K562 (cell line): ENCODE data around the gene PPM1H. TPM values are rescaled to one million over a fixed set of nuclear protein-coding genes. Genes with fewer than 3 reads are reported as not detected.

Experiments
- ATAC-seq: fragments of 200-7000 bp; cut with Tn5 transposase; 3 replicates; pipeline ENCODE4 v1.9.1; 2020; ENCODE audit warnings: moderate library complexity
- BruUV-seq: library from RNA; stranded (reverse); fragments of 400-500 nt; replicated peaks from 2 replicates; lab custom pipeline; 2021; lab: Mats Ljungman, UMichigan
- CTCF ChIA-PET: fragments of 300-600 bp; formaldehyde crosslinking; extraction: SDS; loops from one replicate; lab custom pipeline; 2021; ENCODE audit warnings: low intra/inter-chr PET ratio; lab: Yijun Ruan, JAX
- POLR2A ChIA-PET: fragments of 300-600, 350-650 bp; sonication (Branson Sonifier 250); formaldehyde crosslinking; extraction: SDS; loops from one replicate; lab custom pipeline; 2021; ENCODE audit warnings: antibody characterized with exemption, inconsistent platforms; lab: Yijun Ruan, JAX
- DNase-seq, 4 experiments: peaks; one replicate each; pipeline versions ENCODE4 v3.0.0 to v3.0.0-alpha.2; 2011 to 2018; ENCODE audit warnings: low spot score in 3 of 4, mixed read lengths in 3 of 4; ENCODE audit errors: extremely low read depth in 1 of 4
- FAIRE-seq: peaks from 2 replicates; lab custom pipeline; 2011; peaks lifted over from hg19 to GRCh38; lab: Jason Lieb, UNC
- H2AFZ ChIP-seq: 2 replicates; pipeline ENCODE4 v1.6.0; 2011; ENCODE audit warnings: low read depth, low read length, control low read depth, inconsistent platforms
- H3K27ac ChIP-seq: fragments of 200-600 bp; 3 replicates; pipeline ENCODE4 v1.8.0; 2011; ENCODE audit warnings: low read depth, mild to moderate bottlenecking, control low read depth, inconsistent platforms, low read length, moderate library complexity, mixed read lengths; ENCODE audit errors: extremely low read depth
- H3K27me3 ChIP-seq, 2 experiments: fragments of 300-600 bp in 1 of 2; 2 replicates in 1 of 2; 3 replicates in 1 of 2; pipeline versions ENCODE4 v1.6.0 to v1.8.0; 2011; ENCODE audit warnings: inconsistent platforms in 2 of 2, low read length in 2 of 2, mild to moderate bottlenecking in 1 of 2, mixed read lengths in 1 of 2, moderate library complexity in 1 of 2; ENCODE audit not compliant: control insufficient read depth in 2 of 2, insufficient read depth in 2 of 2
- H3K36me3 ChIP-seq: fragments of 300-600 bp; 3 replicates; pipeline ENCODE4 v1.8.0; 2011; ENCODE audit warnings: mild to moderate bottlenecking, low read length, inconsistent platforms; ENCODE audit not compliant: control insufficient read depth, insufficient read depth
- H3K4me1 ChIP-seq, 2 experiments: fragments of 200-600 bp in 1 of 2; replicated peaks in 1 of 2; 2 replicates in 1 of 2; 3 replicates in 1 of 2; pipeline versions ENCODE4 v1.5.1 to v1.8.0; 2011; ENCODE audit warnings: inconsistent platforms in 2 of 2, low read length in 2 of 2, mild to moderate bottlenecking in 1 of 2, mixed read lengths in 1 of 2, moderate library complexity in 1 of 2; ENCODE audit not compliant: control insufficient read depth in 2 of 2, insufficient read depth in 2 of 2
- H3K4me2 ChIP-seq: 2 replicates; pipeline ENCODE4 v1.6.1; 2011; ENCODE audit warnings: low read length, control low read depth, inconsistent platforms, mixed read lengths; ENCODE audit not compliant: insufficient read depth
- H3K4me3 ChIP-seq: fragments of 200-600 bp; sonication (generic), shearing (Covaris generic); 2 replicates; pipeline ENCODE4 v1.5.1; 2016; ENCODE audit warnings: control low read depth, inconsistent platforms
- H3K79me2 ChIP-seq: fragments of 200-600 bp; 3 replicates; pipeline ENCODE4 v1.8.0; 2011; ENCODE audit warnings: low read length, inconsistent platforms; ENCODE audit not compliant: control insufficient read depth, insufficient read depth
- H3K9ac ChIP-seq, 2 experiments: 2 replicates each; pipeline versions ENCODE4 v1.6.0 to v1.6.1; 2011; ENCODE audit warnings: low read depth in 2 of 2, low read length in 2 of 2, control low read depth in 1 of 2, inconsistent platforms in 1 of 2, mild to moderate bottlenecking in 1 of 2, mixed read lengths in 1 of 2; ENCODE audit not compliant: insufficient read depth in 1 of 2
- H3K9me1 ChIP-seq: one replicate; pipeline ENCODE4 v1.6.0; 2011; ENCODE audit warnings: inconsistent platforms, mild to moderate bottlenecking, low read length, moderate library complexity; ENCODE audit not compliant: control insufficient read depth, insufficient read depth
- H3K9me3 ChIP-seq: replicated peaks from 2 replicates; pipeline ENCODE4 v1.5.1; 2011; ENCODE audit warnings: low read depth, low read length, inconsistent platforms; ENCODE audit not compliant: control insufficient read depth, insufficient read depth
- H4K20me1 ChIP-seq: replicated peaks from 2 replicates; pipeline ENCODE4 v1.6.1; 2011; ENCODE audit warnings: low read length, inconsistent platforms, mixed read lengths; ENCODE audit not compliant: control insufficient read depth, insufficient read depth
- ARID1B ChIP-seq: fragments of 450-650 bp; IDR thresholded peaks from 2 replicates; pipeline ENCODE4 v1.6.1; 2016; ENCODE audit warnings: antibody characterized with exemption, mild to moderate bottlenecking, inconsistent platforms
- CREM ChIP-seq: IDR thresholded peaks from 2 replicates; pipeline ENCODE4 v1.6.1; 2014; ENCODE audit warnings: antibody characterized with exemption, low read depth
- DEAF1 ChIP-seq: fragments of 450-650 bp; formaldehyde crosslinking; IDR thresholded peaks from 2 replicates; pipeline ENCODE4 v1.4.0; 2020; ENCODE audit warnings: mild to moderate bottlenecking, moderate library complexity
- HMBOX1 ChIP-seq: sonication (generic); IDR thresholded peaks from 2 replicates; pipeline ENCODE4 v1.6.1; 2016
- PATZ1 ChIP-seq: fragments of 250-450 bp; sonication (Bioruptor Pico); IDR thresholded peaks from 2 replicates; pipeline ENCODE4 v1.5.0; 2020; ENCODE audit warnings: mild to moderate bottlenecking, borderline replicate concordance
- PHB ChIP-seq: fragments of 250-450 bp; sonication (Bioruptor Pico); IDR thresholded peaks from 2 replicates; pipeline ENCODE4 v1.5.0; 2021
- SAFB2 ChIP-seq: fragments of 200-400 bp; formaldehyde crosslinking; IDR thresholded peaks from 2 replicates; pipeline ENCODE4 v1.6.1; 2018; ENCODE audit warnings: borderline replicate concordance, low read length, low read depth, moderate library complexity; ENCODE audit not compliant: severe bottlenecking
- STAT5B ChIP-seq: fragments of 250-450 bp; sonication (Bioruptor Pico); IDR thresholded peaks from 2 replicates; pipeline ENCODE4 v1.8.0; 2021; ENCODE audit warnings: mild to moderate bottlenecking, inconsistent platforms
- TSHZ1 ChIP-seq: fragments of 250-450 bp; sonication (Bioruptor Pico); IDR thresholded peaks from 2 replicates; pipeline ENCODE4 v1.4.0; 2020; ENCODE audit warnings: mild to moderate bottlenecking, moderate library complexity
- ZNF431 ChIP-seq: sonication (generic); formaldehyde crosslinking; IDR thresholded peaks from 2 replicates; pipeline ENCODE4 v1.8.0; 2022; ENCODE audit warnings: mild to moderate bottlenecking, missing genetic modification reagents
- ZNF584 ChIP-seq: fragments of 200-800 bp; sonication (Bioruptor generic); IDR thresholded peaks from 2 replicates; pipeline ENCODE4 v1.6.1; 2016; ENCODE audit warnings: low read depth, mild to moderate bottlenecking, missing genetic modification characterization, missing compliant biosample characterization
- WGBS: fragments of 100-300 bp; shearing (Covaris generic); methylation state at CpG from one replicate; pipeline ENCODE4 v1.1.6; 2016; ENCODE audit warnings: low coverage, mixed read lengths; ENCODE audit not compliant: insufficient coverage; ENCODE audit errors: missing lambda C conversion rate; 5-methylcytosine and 5-hydroxymethylcytosine counted together
- in situ Hi-C: fragments of 300-500 bp; cut with MboI; formaldehyde crosslinking; loops from 4 replicates; pipeline ENCODE4 v1.15.0; 2018; ENCODE audit warnings: inconsistent platforms, mixed read lengths
- intact Hi-C: fragments of 100-400 bp; cut with micrococcal nuclease; formaldehyde crosslinking; loops from 2 replicates; pipeline ENCODE4 v1.14.2; 2022
- polyA plus RNA-seq, 8 experiments: library from polyadenylated mRNA; depleted of rRNA in 4 of 8; stranded (reverse) in 5 of 8; unstranded in 3 of 8; fragments of >200 nt; fragmentation: Nextera tagmentation in 2 of 8; fragmentation: Illumina TruSeq in 1 of 8; extraction: Ambion mirVana in 2 of 8; extraction: Trizol in 1 of 8; gene quantifications; 2 replicates each; pipeline versions ENCODE4 v1.2.1 to v1.2.3, GENCODE V29; 2011 to 2014; ENCODE audit warnings: inconsistent platforms in 1 of 8, missing spikeins in 1 of 8
- total RNA-seq, 7 experiments: library from RNA; depleted of rRNA in 6 of 7; stranded (reverse); fragments of >200 nt in 6 of 7; fragmentation: Illumina TruSeq in 2 of 7; extraction: Trizol in 2 of 7; gene quantifications; 2 replicates each; pipeline versions ENCODE4 v1.2.1 to v1.2.3, GENCODE V29; 2011 to 2021; ENCODE audit warnings: low replicate concordance in 1 of 7

The PPM1H gene
- total and polyA plus RNA-seq, 9 of the 15 experiments (the other 6 are each of a cell fraction or from before 2014, with no cell fraction given) = 5.3 to 29.3 (median 11.3) TPM

- Histone ChIP-seq H3K36me3 (no peaks in the 10 kb centered on the region), H3K9me1 (no peaks in the 10 kb centered on the region), H4K20me1 (no peaks in the 10 kb centered on the region), H2AFZ (peak overlapping the region; percentile 18; the same call in 1 of the 2 replicates), H3K4me3 (no peak overlapping the region), H3K79me2 (0 out of 3 replicates have a peak, but pooled peaks cover 4% of the 10 kb centered on the region), H3K9me3 (no peaks in the 10 kb centered on the region), H3K27me3 (no peaks in the 10 kb centered on the region), H3K4me1 (peaks cover 0 to 12% of the 10 kb centered on the region in 2 experiments; a peak in 4 of 5 replicates), H3K4me2 (0 out of 2 replicates have a peak overlapping the region, but pooled peaks have one; percentile 8), H3K9ac (no peak overlapping the region), H3K27ac (no peak overlapping the region; the same call in 2 of the 3 replicates)
- 15% methylated on average over 10 of the region's 10 CpGs for WGBS
- ATAC-seq (peak; percentile 60), FAIRE-seq (peak; percentile 73), DNase-seq (peak in 1 of 4 experiments; percentile 23)
- BruUV-seq = no TSS peak
- intact Hi-C loops = no loop called here
- POLR2A ChIA-PET = interaction anchor here (0.6 to 2.0 kb wide), 5 partner anchors 9 to 239 kb away, joined by 3 to 4 read pairs (median 3); no protein-coding TSS in a partner anchor
- CTCF ChIA-PET = no interaction called here
- in situ Hi-C loops = no loop called here
- TF ChIP-seq STAT5B (CRISPR knock-in tag) = no peak
- TF ChIP-seq ARID1B = peak; percentile 23; the same call in 1 of the 2 replicates
- TF ChIP-seq ZNF584 (CRISPR knock-in tag) = no peak
- no peak for TF ChIP-seq TSHZ1 (CRISPR knock-in tag)
- no peak for TF ChIP-seq SAFB2
- no peak for TF ChIP-seq ZNF431 (CRISPR knock-in tag)
- TF ChIP-seq DEAF1 = no peak
- TF ChIP-seq HMBOX1 = peak; percentile 34; the same call in 1 of the 2 replicates
- TF ChIP-seq PATZ1 (CRISPR knock-in tag) = no peak
- TF ChIP-seq CREM = peak; percentile 38; the same call in 1 of the 2 replicates
- no peak for TF ChIP-seq PHB (CRISPR knock-in tag)
These were observed 74.2 kb downstream of the PPM1H start for GRCh38 chr12:62860501-62861411.
